Upper lobe of left lung (tissue), 6 donors: ENCODE results near the gene PPP1R37. TPM values are rescaled to one million over a fixed set of nuclear protein-coding genes. Genes with fewer than 3 reads are reported as not detected.

Source experiments
- ATAC-seq, 2 donors: fragments of 200-7000 bp; cut with Tn5 transposase; one replicate each; pipeline ENCODE4 v1.9.1; 2022; ENCODE audit warnings: mild to moderate bottlenecking in 2 of 2, moderate library complexity in 2 of 2; ENCODE audit not compliant: low FRiP score in 2 of 2
- DNase-seq, 2 donors: peaks; one replicate each; pipeline ENCODE4 v3.0.0-alpha.2; 2019 to 2020
- H3K27ac ChIP-seq, 4 donors: fragments of 200-600 bp; sonication (generic); one replicate each; pipeline ENCODE4 v1.5.1; 2016 to 2019
- H3K27me3 ChIP-seq, 4 donors: fragments of 200-600 bp; sonication (generic); one replicate each; pipeline ENCODE4 v1.5.1; 2017 to 2019
- H3K36me3 ChIP-seq, 4 donors: fragments of 200-600 bp; sonication (generic); one replicate each; pipeline ENCODE4 v1.5.1; 2016 to 2019
- H3K4me1 ChIP-seq, 4 donors: fragments of 200-600 bp; sonication (generic); one replicate each; pipeline ENCODE4 v1.5.1; 2018 to 2019
- H3K4me3 ChIP-seq, 4 donors: fragments of 200-600 bp; sonication (generic); one replicate each; pipeline ENCODE4 v1.5.1; 2017 to 2019; ENCODE audit warnings: mild to moderate bottlenecking in 2 of 4, moderate library complexity in 1 of 4
- H3K9me3 ChIP-seq, 4 donors: fragments of 200-600 bp; sonication (generic); one replicate each; pipeline ENCODE4 v1.5.1; 2018 to 2019
- CTCF ChIP-seq, 6 experiments: fragments of 450-650 bp in 4 of 6; fragments of 200-600 bp in 2 of 6; sonication (generic) in 2 of 6; IDR thresholded peaks; one replicate each; pipeline ENCODE4 v1.5.1; 2016 to 2019; ENCODE audit warnings: antibody characterized with exemption in 6 of 6
- EP300 ChIP-seq, 4 donors: sonication (generic); formaldehyde crosslinking; IDR thresholded peaks; one replicate each; pipeline ENCODE4 v1.5.1; 2017; ENCODE audit warnings: antibody characterized with exemption in 4 of 4, control low read depth in 2 of 4
- POLR2A ChIP-seq, 4 donors: fragments of 450-650 bp; IDR thresholded peaks; one replicate each; pipeline ENCODE4 v1.5.1; 2016 to 2017; ENCODE audit warnings: antibody characterized with exemption in 4 of 4, mild to moderate bottlenecking in 2 of 4
- POLR2AphosphoS5 ChIP-seq, 2 donors: sonication (generic); formaldehyde crosslinking; IDR thresholded peaks; one replicate each; pipeline ENCODE4 v1.5.1; 2017; ENCODE audit warnings: antibody characterized with exemption in 2 of 2
- WGBS, 2 donors: methylation state at CpG; one replicate each; pipeline ENCODE4 v1.1.5; 2017 to 2018; 5-methylcytosine and 5-hydroxymethylcytosine counted together
- total RNA-seq, 6 donors: library from RNA; depleted of rRNA in 4 of 6; stranded (reverse); fragments of >200 nt in 4 of 6; gene quantifications; one replicate each; pipeline versions ENCODE4 v1.1.0 to v1.2.1, GENCODE V29; 2016 to 2021
- donor health status: DM: no; HTN: no; CAD: no; lungs with moderate emphysema.
- donor health status: DM: no; HTN: yes; CAD: no; lungs with severe emphysema.

Gene PPP1R37
- total RNA-seq, 6 donors from 2014 or later: 30.0 to 64.6 (median 37.3) TPM

- 71 to 75% methylated on average over 4 of the region's 4 CpGs for WGBS, 2 donors
- no peaks in the 10 kb centered on the region for H3K27me3 ChIP-seq
- no peak overlapping the region for H3K27ac ChIP-seq
- ATAC-seq (no peak), DNase-seq (no peak)
- no peak overlapping the region for H3K4me3 ChIP-seq
- TF ChIP-seq EP300 (IDR thresholded peaks at IDR 0.05): no peak
- TF ChIP-seq POLR2AphosphoS5 (IDR thresholded peaks at IDR 0.05): no peak
- TF ChIP-seq CTCF (IDR thresholded peaks at IDR 0.05): no peak
- no peak for TF ChIP-seq POLR2A (IDR thresholded peaks at IDR 0.05)
- no peaks in the 10 kb centered on the region for H3K9me3 ChIP-seq
- peaks cover 21 to 30% (median 22%) of the 10 kb centered on the region in 4 donors for H3K4me1 ChIP-seq
- H3K36me3 ChIP-seq: peaks cover 0 to 4% (median 2%) of the 10 kb centered on the region in 4 donors
Observed at GRCh38 chr19:45182758-45183157, 89.8 kb downstream of the PPP1R37 start.

GRCh38 chr19:45184115-45184514, 91.1 kb downstream of the PPP1R37 start:
- no peak overlapping the region for H3K4me3 ChIP-seq
- H3K27ac ChIP-seq: no peak overlapping the region
- H3K36me3 ChIP-seq: peaks cover 0 to 4% (median 2%) of the 10 kb centered on the region in 4 donors
- H3K27me3 ChIP-seq: no peaks in the 10 kb centered on the region
- no peaks in the 10 kb centered on the region for H3K9me3 ChIP-seq
- TF ChIP-seq POLR2A (IDR thresholded peaks at IDR 0.05) (no peak), POLR2AphosphoS5 (IDR thresholded peaks at IDR 0.05) (no peak), EP300 (IDR thresholded peaks at IDR 0.05) (no peak), CTCF (IDR thresholded peaks at IDR 0.05) (no peak)
- H3K4me1 ChIP-seq: peaks cover 21 to 29% (median 22%) of the 10 kb centered on the region in 4 donors
- DNase-seq (no peak), ATAC-seq (no peak)
- 92 to 93% methylated on average over 5 of the region's 5 CpGs for WGBS, 2 donors

GRCh38 chr19:45186509-45187334, 93.7 kb downstream of the PPP1R37 start:
- no peak for DNase-seq
- no peak for TF ChIP-seq POLR2AphosphoS5 (IDR thresholded peaks at IDR 0.05)
- no peak for TF ChIP-seq EP300 (IDR thresholded peaks at IDR 0.05)
- TF ChIP-seq CTCF (IDR thresholded peaks at IDR 0.05): no peak
- no peak for TF ChIP-seq POLR2A (IDR thresholded peaks at IDR 0.05)

GRCh38 chr19:45187421-45188100, 94.6 kb downstream of the PPP1R37 start:
- no peaks in the 10 kb centered on the region for H3K4me1 ChIP-seq
- no peaks in the 10 kb centered on the region for H3K9me3 ChIP-seq
- no peak overlapping the region for H3K4me3 ChIP-seq
- DNase-seq (no peak), ATAC-seq (peak in 1 of 2 donors; percentile 39)
- no peaks in the 10 kb centered on the region for H3K27me3 ChIP-seq
- WGBS, 2 donors: 36 to 41% methylated on average over 10 to 12 of the region's 12 CpGs
- TF ChIP-seq POLR2A (IDR thresholded peaks at IDR 0.05): no peak
- TF ChIP-seq POLR2AphosphoS5 (IDR thresholded peaks at IDR 0.05): no peak
- peak in 5 of 6 experiments; percentile 26 to 44 (median 36) for TF ChIP-seq CTCF (IDR thresholded peaks at IDR 0.05)
- TF ChIP-seq EP300 (IDR thresholded peaks at IDR 0.05): no peak
- no peaks in the 10 kb centered on the region for H3K36me3 ChIP-seq
- no peak overlapping the region for H3K27ac ChIP-seq

More at GRCh38 chr19:45186509-45187334, 93.7 kb downstream of the PPP1R37 start:
- H3K4me3 ChIP-seq: no peak overlapping the region
- H3K4me1 ChIP-seq: peaks cover 0 to 5% (median 0%) of the 10 kb centered on the region in 4 donors
- H3K27ac ChIP-seq: no peak overlapping the region
- no peak for ATAC-seq
- H3K9me3 ChIP-seq: no peaks in the 10 kb centered on the region
- no peaks in the 10 kb centered on the region for H3K27me3 ChIP-seq
- WGBS, 2 donors: 90 to 93% methylated on average over 10 to 12 of the region's 12 CpGs
- no peaks in the 10 kb centered on the region for H3K36me3 ChIP-seq
